ENCODE results near the gene CDH26. TPM values are rescaled to one million over a fixed set of nuclear protein-coding genes. Genes with fewer than 3 reads are reported as not detected.

The CDH26 gene
- total RNA-seq, 2 experiments from 2014 or later, result 0.19 to 0.36 TPM

GRCh38 chr20:60053125-60053817, 95.0 kb downstream of the CDH26 start:
- ChIA-PET CTCF (ENCODE audit: unreplicated experiment) (no interaction called here), POLR2A (no interaction called here)
- intact Hi-C loops (cut with micrococcal nuclease; ENCODE audit: unreplicated experiment), result no loop called here
- no TSS peak for BruUV-seq (replicated peaks)
- Histone ChIP-seq H3K9me3 (ENCODE audit: low read length) (no peaks in the 10 kb centered on the region), H3K27ac (ENCODE audit: low read depth, low read length, poor library complexity, severe bottlenecking) (no peak overlapping the region), H3K4me1 (ENCODE audit: insufficient read depth, low read length, poor library complexity, severe bottlenecking) (peaks cover 6% of the 10 kb centered on the region), H3K36me3 (ENCODE audit: insufficient read depth, low read length) (no peaks in the 10 kb centered on the region), H3K9me2 (ENCODE audit: insufficient read depth, low read length) (no peaks in the 10 kb centered on the region), H2AFZ (ENCODE audit: low read length) (no peak overlapping the region), H3K79me2 (ENCODE audit: insufficient read depth, low read depth, low read length) (no peaks in the 10 kb centered on the region), H3K4me3 (ENCODE audit: low read depth, low read length, poor library complexity, severe bottlenecking) (no peak overlapping the region), H4K20me1 (ENCODE audit: insufficient read depth, low read length) (no peaks in the 10 kb centered on the region), H3K4me2 (ENCODE audit: low read length) (no peak overlapping the region)
- TF ChIP-seq EZH2phosphoT487 (IDR thresholded peaks at IDR 0.05; ENCODE audit: borderline replicate concordance, low read depth, low read length) (no peak), CTCF (conservative IDR thresholded peaks at IDR 0.05; ENCODE audit: low read length) (no peak)
- DNase-seq (ENCODE audit: low spot score), result no peak

DNA sequence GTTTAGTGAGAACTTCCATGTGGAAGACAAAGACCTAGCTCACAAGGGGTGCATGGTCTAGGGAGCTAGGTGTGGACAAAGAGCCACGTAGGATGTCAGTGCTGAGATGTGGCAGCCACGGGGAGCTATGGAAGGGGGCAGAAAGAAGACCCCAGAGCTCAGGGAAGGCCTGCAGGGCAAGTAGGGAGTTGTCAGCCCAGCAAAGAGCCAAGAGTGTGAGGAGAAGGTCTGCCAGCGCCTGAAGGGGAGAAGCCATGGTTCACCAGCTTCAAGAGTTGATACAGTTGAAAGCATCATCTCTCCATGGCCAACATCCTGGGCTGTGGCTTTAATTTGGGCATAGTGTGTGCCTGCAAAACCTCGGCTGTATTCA, 95.6 kb downstream of the CDH26 start:
- Histone ChIP-seq H3K9me2 (ENCODE audit: insufficient read depth, low read length) (no peaks in the 10 kb centered on the region), H3K4me3 (ENCODE audit: low read depth, low read length, poor library complexity, severe bottlenecking) (no peak overlapping the region), H3K36me3 (ENCODE audit: insufficient read depth, low read length) (no peaks in the 10 kb centered on the region), H3K4me1 (ENCODE audit: insufficient read depth, low read length, poor library complexity, severe bottlenecking) (peaks cover 9% of the 10 kb centered on the region), H3K79me2 (ENCODE audit: insufficient read depth, low read depth, low read length) (no peaks in the 10 kb centered on the region), H3K27ac (ENCODE audit: low read depth, low read length, poor library complexity, severe bottlenecking) (no peak overlapping the region), H2AFZ (ENCODE audit: low read length) (no peak overlapping the region), H4K20me1 (ENCODE audit: insufficient read depth, low read length) (no peaks in the 10 kb centered on the region), H3K4me2 (ENCODE audit: low read length) (no peak overlapping the region), H3K9me3 (ENCODE audit: low read length) (no peaks in the 10 kb centered on the region)
- TF ChIP-seq EZH2phosphoT487 (IDR thresholded peaks at IDR 0.05; ENCODE audit: borderline replicate concordance, low read depth, low read length), result no peak
- no peak for TF ChIP-seq CTCF (conservative IDR thresholded peaks at IDR 0.05; ENCODE audit: low read length)
- ChIA-PET POLR2A (no interaction called here), CTCF (ENCODE audit: unreplicated experiment) (no interaction called here)
- no TSS peak for BruUV-seq (replicated peaks)
- intact Hi-C loops (cut with micrococcal nuclease; ENCODE audit: unreplicated experiment), result no loop called here
- no peak for DNase-seq (ENCODE audit: low spot score)

GRCh38 chr20:60054716-60055634, 96.8 kb downstream of the CDH26 start:
- no peak for DNase-seq (ENCODE audit: low spot score)
- Histone ChIP-seq H3K36me3 (ENCODE audit: insufficient read depth, low read length) (no peaks in the 10 kb centered on the region), H3K79me2 (ENCODE audit: insufficient read depth, low read depth, low read length) (no peaks in the 10 kb centered on the region), H3K27ac (ENCODE audit: low read depth, low read length, poor library complexity, severe bottlenecking) (no peak overlapping the region), H3K4me1 (ENCODE audit: insufficient read depth, low read length, poor library complexity, severe bottlenecking) (peaks cover 9% of the 10 kb centered on the region), H3K4me3 (ENCODE audit: low read depth, low read length, poor library complexity, severe bottlenecking) (no peak overlapping the region), H3K9me3 (ENCODE audit: low read length) (no peaks in the 10 kb centered on the region), H2AFZ (ENCODE audit: low read length) (no peak overlapping the region), H3K9me2 (ENCODE audit: insufficient read depth, low read length) (no peaks in the 10 kb centered on the region), H3K4me2 (ENCODE audit: low read length) (no peak overlapping the region), H4K20me1 (ENCODE audit: insufficient read depth, low read length) (no peaks in the 10 kb centered on the region)
- ChIA-PET CTCF (ENCODE audit: unreplicated experiment) (no interaction called here), POLR2A (no interaction called here)
- TF ChIP-seq CTCF (conservative IDR thresholded peaks at IDR 0.05; ENCODE audit: low read length) (no peak), EZH2phosphoT487 (IDR thresholded peaks at IDR 0.05; ENCODE audit: borderline replicate concordance, low read depth, low read length) (no peak)
- intact Hi-C loops (cut with micrococcal nuclease; ENCODE audit: unreplicated experiment), result no loop called here
- BruUV-seq (replicated peaks), result no TSS peak

Data from OCI-LY7 (cell line).